Epithelial cell of proximal tubule (primary cell): Measurements from ENCODE around the gene RBM14. TPM values are rescaled to one million over a fixed set of nuclear protein-coding genes. Genes with fewer than 3 reads are reported as not detected.

Source experiments
- DNase-seq: peaks from one replicate; pipeline ENCODE4 v3.0.0-alpha.2; 2011; ENCODE audit warnings: low read depth
- H3K4me3 ChIP-seq: 2 replicates; pipeline ENCODE4 v1.5.1; 2011; ENCODE audit warnings: low read depth, mild to moderate bottlenecking, low read length
- total RNA-seq: library from RNA; depleted of rRNA; stranded (reverse); fragments of >200 nt; gene quantifications from 2 replicates; pipeline ENCODE4 v1.2.3, GENCODE V29; 2015
- TF ChIP-seq, protein P1 (sequence below): conservative IDR thresholded peaks from 2 replicates; pipeline ENCODE4 v1.5.1; 2012; ENCODE audit warnings: low read depth, mild to moderate bottlenecking, low read length

RBM14 gene
- total RNA-seq, 1 donor from 2014 or later: 40.4 TPM

- DNase-seq: no peak
- no peak overlapping the region for H3K4me3 ChIP-seq
- TF ChIP-seq, protein P1, sequence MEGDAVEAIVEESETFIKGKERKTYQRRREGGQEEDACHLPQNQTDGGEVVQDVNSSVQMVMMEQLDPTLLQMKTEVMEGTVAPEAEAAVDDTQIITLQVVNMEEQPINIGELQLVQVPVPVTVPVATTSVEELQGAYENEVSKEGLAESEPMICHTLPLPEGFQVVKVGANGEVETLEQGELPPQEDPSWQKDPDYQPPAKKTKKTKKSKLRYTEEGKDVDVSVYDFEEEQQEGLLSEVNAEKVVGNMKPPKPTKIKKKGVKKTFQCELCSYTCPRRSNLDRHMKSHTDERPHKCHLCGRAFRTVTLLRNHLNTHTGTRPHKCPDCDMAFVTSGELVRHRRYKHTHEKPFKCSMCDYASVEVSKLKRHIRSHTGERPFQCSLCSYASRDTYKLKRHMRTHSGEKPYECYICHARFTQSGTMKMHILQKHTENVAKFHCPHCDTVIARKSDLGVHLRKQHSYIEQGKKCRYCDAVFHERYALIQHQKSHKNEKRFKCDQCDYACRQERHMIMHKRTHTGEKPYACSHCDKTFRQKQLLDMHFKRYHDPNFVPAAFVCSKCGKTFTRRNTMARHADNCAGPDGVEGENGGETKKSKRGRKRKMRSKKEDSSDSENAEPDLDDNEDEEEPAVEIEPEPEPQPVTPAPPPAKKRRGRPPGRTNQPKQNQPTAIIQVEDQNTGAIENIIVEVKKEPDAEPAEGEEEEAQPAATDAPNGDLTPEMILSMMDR: no peak
Measured at GRCh38 chr11:66625752-66626149, 9.3 kb downstream of the RBM14 start.

DNA sequence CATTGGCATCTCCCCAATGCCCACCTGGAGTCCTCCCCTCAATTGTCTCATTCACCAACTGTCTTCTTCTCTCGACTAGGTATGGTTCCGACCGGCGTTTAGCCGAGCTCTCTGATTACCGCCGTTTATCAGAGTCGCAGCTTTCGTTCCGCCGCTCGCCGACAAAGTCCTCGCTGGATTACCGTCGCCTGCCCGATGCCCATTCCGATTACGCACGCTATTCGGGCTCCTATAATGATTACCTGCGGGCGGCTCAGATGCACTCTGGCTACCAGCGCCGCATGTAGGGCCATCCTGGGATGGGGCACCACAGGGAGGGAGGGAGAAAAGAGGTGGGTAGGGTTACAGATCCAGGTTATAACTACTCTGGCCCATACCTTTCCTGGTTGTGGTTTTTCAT lies 10.0 kb downstream of the RBM14 start:
- TF ChIP-seq, protein P1: no peak
- H3K4me3 ChIP-seq: no peak overlapping the region
- DNase-seq: no peak

GRCh38 chr11:66626926-66627325 lies 10.5 kb downstream of the RBM14 start:
- no peak overlapping the region for H3K4me3 ChIP-seq
- no peak for DNase-seq
- TF ChIP-seq, protein P1: no peak

DNA sequence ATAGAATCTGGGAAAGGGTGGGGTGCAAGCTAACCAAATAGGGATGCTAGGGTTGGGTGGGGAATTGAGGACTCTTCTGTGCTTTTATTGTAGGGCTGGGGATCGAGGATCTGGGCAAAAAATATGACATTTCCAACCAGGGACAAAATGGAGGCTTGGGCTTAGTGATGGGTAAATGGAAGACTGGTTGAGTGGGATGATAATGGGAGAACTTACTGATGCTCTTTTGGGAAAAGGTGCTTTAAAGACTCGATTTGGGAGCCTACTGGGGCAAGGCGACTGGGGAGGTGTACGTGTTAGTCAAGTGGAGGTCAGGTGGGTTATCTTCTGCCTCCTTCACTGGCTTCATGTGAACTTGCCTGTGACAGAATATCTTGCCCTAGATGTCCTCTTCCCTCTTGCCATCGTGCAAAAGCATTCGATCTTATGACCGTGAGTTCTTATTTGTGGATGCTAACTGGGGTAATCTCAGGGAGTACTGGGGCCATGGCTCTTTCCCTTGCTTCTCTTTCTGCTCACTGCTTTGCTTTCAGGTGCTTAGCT lies 11.7 kb downstream of the RBM14 start:
- DNase-seq: no peak
- TF ChIP-seq, protein P1: no peak
- H3K4me3 ChIP-seq: no peak overlapping the region

- H3K4me3 ChIP-seq: no peak overlapping the region
- no peak for DNase-seq
- TF ChIP-seq, protein P1: no peak
Measured at GRCh38 chr11:66629356-66629755, 12.9 kb downstream of the RBM14 start.

DNA sequence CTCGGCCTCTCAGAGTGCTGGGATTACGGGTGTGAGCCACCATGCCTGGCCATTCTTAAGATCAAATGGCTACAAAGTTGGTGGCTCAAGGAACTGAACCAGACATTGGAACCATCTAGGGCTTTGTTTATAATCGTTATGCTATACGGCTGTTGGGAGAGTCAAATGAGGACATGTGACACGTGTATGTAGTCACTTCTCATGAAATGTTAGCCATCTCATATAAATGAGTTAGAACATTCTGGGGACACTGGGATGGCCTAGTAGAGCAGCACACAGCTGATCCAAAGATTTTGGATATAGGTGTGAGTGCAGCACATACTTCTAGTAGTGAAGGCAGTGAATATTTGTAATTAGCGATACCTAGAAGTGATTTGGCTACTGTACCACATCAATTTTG lies 15.5 kb downstream of the RBM14 start:
- no peak for DNase-seq
- no peak overlapping the region for H3K4me3 ChIP-seq
- TF ChIP-seq, protein P1: no peak

- TF ChIP-seq, protein P1: no peak
- H3K4me3 ChIP-seq: no peak overlapping the region
- no peak for DNase-seq
Measured at GRCh38 chr11:66632952-66633351, 16.5 kb downstream of the RBM14 start.
